IPS-18c (cell line): ENCODE measurements around the gene MRC2.

ENCODE experiments used
- H3K4me3 ChIP-seq: 2 replicates; pipeline ENCODE4 v1.7.0; 2013; ENCODE audit warnings: low read depth, mild to moderate bottlenecking, low read length, moderate library complexity; ENCODE audit not compliant: insufficient read depth
- H3K9me3 ChIP-seq: one replicate; pipeline ENCODE4 v1.6.1; 2013; ENCODE audit warnings: mild to moderate bottlenecking, low read length, moderate library complexity; ENCODE audit not compliant: control insufficient read depth, insufficient read depth

Gene MRC2

DNA sequence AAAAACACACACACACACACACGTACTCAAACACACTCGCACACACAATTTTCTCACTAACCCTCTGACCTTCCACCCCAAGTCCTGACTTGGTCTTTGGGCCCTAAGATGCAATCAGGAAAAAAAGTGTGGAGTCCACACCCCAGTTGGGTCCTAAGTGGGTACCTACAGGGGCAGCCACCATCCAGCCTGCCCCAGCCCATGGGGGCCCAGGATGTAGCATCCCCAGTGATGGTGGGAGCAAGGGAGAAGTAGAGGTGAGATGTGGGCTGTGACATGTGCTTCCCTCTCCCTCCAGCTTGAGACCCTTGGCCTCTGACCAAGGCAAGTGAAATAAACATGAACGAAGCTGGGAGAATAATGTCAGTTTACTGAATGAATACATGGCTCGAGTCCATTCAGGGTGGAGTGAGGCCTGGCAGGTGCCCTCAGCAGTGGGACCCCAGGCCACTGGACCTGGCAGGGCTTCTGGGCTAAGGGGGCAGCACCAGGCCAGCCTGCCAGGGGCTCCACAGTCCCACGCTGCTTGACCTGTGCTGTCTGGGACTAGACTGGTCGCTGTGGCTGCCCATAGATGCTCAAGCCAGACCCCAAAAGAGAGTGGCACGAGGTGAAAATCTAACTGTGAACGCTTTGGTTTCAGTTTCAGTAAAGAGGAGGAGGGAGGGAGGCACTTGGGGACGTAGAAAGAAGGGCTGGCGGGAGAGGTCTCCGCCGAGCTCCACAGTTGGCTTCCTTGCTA is 73.7 kb downstream of the MRC2 start:
- H3K4me3 ChIP-seq = no peak overlapping the region
- H3K9me3 ChIP-seq = no peaks in the 10 kb centered on the region

DNA sequence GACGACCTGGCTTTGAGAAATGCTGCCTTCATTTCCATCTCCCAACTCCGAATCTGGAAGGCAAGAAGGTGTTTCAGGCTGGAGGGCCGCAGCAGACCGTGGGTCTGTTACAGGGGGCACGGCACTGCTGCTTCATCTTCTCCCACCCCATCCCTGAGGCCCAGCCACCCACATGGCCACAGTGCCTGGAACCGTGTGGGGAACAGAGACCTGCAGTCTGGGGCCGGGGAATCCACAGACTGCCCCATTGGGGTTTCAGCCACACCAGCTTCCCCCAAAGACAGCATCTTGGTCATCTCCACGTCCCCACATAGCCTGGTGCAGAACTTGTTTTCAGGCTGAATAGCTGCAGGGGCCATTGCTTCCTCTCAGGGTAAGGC is 74.2 kb downstream of the MRC2 start:
- H3K4me3 ChIP-seq = no peak overlapping the region

DNA sequence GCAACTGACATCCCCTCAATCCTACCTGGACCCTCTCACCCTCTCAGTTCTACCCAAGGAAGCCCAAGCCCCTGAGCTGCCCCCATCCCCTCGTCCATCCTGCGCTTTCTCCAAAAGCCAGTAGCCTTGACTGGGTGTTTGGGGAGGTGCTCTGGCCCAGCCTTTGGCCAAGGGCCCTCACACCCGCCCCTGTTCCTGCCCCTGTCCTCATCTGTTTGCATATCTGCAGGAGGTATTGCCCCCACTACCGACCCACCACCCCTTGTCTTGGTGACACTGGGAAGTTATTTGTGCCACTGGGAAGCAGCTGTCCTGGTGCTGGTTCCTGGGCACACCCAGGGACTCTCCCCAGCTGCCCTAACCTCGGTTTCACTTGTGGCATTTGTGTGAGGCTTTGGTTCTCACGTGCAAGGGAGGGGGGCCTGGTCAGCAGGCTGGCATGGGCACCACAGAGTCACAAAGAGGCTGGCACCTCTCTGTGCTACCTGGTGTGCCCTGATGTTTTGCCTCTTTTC is 75.3 kb downstream of the MRC2 start:
- no peak overlapping the region for H3K4me3 ChIP-seq

More for the DNA sequence above, 74.2 kb downstream of the MRC2 start:
- no peaks in the 10 kb centered on the region for H3K9me3 ChIP-seq

DNA sequence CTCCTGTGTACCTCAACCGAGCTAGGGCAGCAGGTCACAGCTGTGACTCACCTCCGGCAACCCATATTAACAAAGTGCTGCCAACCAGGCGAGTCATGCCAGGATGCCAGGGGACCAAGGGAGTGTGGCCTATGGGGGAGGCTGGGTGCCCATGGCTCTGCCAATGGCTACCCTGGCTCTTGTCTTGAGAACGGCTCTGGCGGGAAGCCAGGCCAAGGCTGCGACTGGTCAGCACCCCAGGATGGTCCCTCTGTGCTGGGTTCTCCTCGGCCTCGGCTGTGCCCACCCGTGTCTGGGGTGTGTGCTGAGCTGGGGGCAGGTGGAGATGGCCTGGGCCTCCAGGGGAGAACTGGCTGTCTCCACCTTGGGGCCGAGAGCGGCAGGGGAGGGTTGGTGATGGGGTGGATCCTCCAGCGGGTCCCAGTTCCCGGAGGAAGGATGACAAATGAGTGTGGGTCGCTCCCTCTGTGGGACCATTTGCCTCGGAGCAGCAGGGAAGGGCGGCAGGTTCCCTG is 75.8 kb downstream of the MRC2 start:
- peak overlapping the region; percentile 31 for H3K4me3 ChIP-seq
- no peaks in the 10 kb centered on the region for H3K9me3 ChIP-seq

More for the DNA sequence above, 75.3 kb downstream of the MRC2 start:
- H3K9me3 ChIP-seq = no peaks in the 10 kb centered on the region

DNA sequence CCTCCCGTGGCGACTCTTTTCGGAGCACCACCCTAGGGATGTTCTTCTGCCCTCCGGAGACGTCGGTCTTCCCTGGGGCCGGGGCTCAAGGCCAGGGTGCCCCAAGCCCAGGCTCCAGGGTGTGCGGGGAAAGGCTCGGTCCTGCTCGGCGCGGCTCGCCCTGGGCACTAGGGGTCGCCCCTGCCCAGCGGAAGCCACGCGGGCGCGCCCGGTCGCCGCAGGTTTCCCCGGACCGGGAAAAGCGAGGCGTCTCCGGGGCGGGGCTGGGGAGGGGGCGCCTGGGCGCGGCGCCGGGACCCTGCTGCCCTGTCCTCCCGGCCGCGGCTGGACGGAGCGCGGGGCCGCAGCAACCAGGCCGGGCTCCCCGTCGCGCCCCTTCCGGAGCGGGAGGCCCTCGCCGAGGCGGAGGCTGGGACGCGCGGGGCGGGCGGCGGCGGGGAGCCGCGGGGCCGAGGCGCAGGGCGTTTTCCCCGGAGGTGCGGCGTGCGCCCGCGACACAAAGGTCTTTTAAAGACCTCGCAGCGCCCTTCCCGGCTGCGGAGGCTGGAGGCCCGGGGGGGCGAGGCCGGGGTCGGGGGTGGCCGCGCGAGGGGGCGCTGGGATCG is 76.4 kb downstream of the MRC2 start:
- Histone ChIP-seq H3K9me3 (peaks cover 4% of the 10 kb centered on the region), H3K4me3 (peak overlapping the region; percentile 50)

DNA sequence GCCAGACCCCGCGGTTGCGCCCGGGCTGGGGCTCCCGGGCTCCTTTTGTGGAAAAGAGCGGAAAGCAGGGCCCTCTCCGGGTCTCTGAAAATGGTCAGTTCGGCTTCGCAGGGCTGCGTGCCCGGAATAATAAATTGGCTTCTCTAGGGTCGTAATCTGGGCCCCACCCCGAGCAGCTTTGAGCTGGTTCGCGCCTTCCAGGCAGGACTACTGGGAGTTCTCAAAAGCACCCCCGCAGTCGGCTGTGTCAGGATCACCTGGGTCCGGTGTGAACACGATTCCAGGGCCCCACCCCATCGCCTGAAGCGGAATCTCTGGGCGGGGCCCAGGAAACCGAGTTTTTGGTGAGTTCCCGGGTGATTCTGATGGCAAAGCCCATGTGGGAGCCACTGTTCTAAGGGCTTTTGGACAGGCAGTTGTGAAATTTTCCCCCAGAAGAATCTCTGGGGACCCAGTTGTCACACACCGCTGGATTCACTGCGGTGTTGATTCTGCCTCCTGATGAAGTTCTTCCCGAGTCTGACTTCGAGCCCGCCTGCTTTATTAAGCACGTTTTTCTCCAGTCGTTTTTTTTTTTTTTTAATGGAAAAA is 77.0 kb downstream of the MRC2 start:
- Histone ChIP-seq H3K4me3 (peak overlapping the region; percentile 50), H3K9me3 (peaks cover 4% of the 10 kb centered on the region)

DNA sequence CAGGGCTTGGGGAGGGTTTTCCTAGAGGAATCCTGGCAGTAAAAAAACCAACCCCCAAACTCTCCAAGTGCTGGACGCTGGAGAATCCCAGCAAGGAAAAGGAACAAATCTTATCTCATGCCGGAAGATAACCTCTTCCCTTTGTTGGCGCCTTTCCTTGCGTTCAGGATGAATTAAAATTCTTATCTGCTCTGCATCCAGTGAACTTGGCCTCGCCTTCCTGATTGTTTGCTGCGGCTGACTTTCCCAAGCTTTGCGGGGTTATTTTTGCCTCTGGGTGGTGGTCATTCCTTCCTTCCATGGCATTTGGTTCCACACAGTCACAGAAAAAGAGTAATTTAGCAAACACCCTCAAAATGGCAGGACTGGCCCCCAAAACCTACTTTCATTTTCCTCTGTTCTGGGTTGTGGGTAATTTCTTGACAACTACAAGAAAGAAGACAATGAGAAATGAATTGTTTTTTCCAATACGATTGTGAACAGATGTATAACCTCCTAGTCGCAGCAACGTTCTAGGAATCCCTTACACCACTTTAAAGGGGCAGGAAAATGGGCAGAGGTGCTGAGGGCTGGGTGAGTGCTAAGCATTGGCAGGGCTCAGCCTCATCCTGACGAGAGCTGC is 77.8 kb downstream of the MRC2 start:
- Histone ChIP-seq H3K4me3 (peak overlapping the region; percentile 50), H3K9me3 (peaks cover 4% of the 10 kb centered on the region)

DNA sequence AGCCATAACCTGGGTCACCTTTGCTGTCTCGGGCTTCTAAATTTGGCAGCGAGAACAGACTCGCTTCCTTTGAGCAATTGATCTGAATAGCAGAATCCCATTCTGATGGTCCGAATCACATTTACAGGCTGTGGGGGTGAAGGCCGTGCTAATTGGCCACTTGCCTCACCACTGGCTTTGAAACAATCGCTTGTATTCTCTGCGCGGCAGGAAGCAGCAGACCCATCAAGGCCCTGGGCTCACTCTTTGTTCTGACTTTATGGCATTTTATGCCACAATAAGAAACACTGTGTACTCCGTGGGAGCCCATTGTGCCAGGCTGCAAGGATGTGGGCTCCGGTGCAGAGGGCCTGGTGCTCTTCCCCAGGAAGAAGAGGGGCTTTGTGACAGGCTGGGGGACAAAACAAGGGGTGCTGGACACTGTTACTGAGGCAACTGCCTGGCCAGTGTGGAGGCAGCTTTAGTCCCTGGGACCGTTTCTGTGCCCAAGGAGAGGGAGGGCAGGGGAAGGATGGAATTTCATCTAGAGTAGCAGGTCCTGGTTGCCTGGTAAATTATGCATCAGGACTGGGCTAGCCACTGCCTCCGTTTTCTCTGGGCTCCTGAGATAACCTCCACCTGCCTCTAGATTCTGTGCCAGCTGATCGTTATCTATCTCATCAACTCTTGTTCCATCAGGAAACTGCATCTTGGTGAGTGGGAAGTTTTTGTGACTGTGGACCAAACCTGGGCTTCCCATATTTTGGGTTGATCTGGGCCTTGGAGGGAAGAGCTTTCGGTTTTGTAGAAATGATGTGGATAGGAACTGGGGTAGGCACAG is 78.5 kb downstream of the MRC2 start:
- Histone ChIP-seq H3K9me3 (peaks cover 4% of the 10 kb centered on the region), H3K4me3 (peak overlapping the region; percentile 50; the same call in 1 of the 2 replicates)

DNA sequence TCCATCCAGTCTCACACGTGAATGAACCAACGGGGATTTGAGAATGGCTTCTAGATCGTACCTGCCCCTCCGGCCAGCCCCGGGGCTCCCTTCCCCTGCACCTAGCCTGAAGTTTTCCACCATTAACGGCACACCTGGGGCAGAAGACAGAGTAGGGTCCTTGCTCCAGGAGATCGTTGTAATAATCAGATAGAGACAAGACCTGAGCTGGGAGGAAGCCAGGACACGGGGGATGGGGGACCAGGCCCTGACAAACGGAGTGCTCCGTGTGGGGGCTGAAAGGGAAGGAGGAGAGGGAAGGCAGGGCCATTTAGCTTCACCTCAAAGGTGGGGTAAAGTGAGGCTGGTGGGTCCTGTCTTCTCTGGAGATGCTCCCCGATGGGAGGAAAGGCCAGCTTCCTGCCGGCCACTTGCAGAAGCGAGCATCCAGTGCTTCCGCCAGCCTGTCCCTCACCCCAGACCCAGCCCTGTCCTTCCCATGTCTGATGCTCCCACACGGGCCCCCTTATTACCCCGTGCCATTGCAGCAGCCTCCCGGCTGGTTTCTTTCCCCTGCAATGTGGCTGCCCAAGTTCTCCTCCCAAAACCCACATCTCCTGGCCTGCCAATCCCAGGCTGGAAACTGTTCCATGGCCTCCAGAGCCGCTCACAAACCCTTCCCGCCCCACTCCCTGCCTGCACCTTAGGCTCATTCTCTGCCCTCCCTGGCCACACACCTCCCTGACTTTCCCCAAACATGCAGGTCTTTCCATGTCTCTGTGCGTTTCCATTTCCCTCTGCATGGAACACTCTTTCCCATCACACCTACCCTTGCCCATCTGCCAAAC is 79.3 kb downstream of the MRC2 start:
- Histone ChIP-seq H3K4me3 (no peak overlapping the region; the same call in 1 of the 2 replicates), H3K9me3 (peaks cover 4% of the 10 kb centered on the region)

DNA sequence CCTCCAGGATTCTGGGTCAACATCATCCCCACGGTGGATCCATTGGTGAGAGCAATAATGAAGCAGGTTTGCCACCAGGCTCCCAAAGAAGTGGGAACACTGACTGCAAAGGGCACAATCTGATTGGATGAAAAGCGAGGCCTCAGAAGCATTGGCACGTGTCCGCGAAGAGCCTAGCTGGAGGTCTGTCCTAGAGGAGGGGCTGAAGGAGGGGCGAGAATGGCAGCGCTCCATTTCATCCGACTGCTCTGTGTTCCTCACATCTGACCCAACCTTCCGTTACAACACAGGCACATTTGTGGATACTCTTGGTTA is 79.9 kb downstream of the MRC2 start:
- no peak overlapping the region for H3K4me3 ChIP-seq
- peaks cover 4% of the 10 kb centered on the region for H3K9me3 ChIP-seq

DNA sequence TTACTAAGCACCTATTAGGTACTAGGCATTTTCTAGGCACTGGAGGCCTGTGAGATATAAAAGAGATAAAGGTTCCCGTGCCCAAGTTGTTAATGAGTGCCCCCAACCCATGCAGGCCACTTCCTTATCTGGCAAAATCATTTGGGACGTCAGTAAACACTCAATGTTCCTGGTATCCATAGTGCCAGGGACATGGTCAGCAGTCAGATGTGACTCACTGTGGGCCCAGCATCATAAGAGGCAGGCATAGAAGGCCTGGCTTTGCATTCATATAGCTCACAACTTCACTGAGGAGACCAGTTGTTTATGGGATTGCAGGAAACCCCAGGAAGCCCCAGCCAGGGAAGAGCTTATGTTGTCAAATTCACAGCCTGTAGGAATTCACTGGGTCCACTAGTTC is 81.1 kb downstream of the MRC2 start:
- Histone ChIP-seq H3K9me3 (peaks cover 4% of the 10 kb centered on the region), H3K4me3 (no peak overlapping the region)

DNA sequence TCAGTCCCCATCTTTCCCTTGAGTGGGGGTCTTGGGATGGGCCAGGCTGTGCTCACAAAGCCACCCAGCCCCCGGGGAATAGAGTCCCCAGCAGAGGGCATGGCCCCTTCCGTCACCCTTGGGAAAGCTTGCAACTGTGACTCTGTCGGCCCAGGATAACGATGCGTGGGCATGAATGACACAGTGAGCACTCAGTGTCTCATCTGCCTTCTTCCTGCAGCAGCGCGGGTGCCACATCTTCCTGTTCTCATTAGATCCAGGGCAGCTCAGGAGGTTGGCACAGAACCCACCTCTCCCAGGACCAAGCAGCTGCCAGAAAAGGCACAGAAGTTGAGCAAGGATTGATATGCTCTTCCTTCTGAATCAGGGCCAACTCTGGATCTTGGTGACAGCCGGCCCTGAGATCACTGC is 84.7 kb downstream of the MRC2 start:
- Histone ChIP-seq H3K9me3 (peaks cover 4% of the 10 kb centered on the region), H3K4me3 (no peak overlapping the region)

DNA sequence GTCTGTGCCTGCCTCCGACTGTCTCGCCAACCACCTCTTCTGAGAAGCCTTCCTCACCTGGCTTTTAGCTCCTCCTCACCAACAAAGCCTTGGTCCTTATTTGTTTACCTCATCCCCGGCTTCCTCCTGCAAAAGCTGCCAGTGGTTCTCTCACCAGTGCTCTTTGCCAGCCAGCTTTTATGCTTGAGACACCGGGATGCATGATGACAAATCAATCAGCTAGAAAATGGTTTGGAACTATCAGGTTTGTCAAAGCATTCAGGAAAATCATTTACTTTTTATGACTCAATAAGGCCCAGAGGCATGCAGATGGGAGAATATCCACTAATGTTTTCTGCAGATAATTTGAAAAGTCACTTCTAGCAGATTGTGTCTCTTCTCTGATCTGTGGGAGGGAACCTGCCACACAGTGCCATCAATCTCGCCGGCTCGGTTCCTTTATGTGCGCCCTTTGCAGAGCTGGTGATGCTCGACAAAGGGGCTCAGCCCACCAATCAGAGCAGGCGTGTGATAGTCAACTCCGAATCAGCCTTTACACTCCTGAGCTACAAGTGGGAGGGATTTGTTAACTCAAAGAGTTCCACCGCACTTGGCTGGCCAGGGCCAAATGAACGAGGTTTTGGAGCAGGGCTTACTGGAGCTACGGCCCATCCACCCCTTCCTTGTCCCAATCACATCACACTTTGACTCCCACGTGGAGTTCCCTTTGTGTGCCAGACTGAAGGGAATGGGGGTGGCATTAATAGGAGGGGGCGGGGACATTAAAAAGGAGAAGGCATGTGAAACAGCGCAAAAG is 85.8 kb downstream of the MRC2 start:
- Histone ChIP-seq H3K9me3 (peaks cover 4% of the 10 kb centered on the region), H3K4me3 (no peak overlapping the region)

DNA sequence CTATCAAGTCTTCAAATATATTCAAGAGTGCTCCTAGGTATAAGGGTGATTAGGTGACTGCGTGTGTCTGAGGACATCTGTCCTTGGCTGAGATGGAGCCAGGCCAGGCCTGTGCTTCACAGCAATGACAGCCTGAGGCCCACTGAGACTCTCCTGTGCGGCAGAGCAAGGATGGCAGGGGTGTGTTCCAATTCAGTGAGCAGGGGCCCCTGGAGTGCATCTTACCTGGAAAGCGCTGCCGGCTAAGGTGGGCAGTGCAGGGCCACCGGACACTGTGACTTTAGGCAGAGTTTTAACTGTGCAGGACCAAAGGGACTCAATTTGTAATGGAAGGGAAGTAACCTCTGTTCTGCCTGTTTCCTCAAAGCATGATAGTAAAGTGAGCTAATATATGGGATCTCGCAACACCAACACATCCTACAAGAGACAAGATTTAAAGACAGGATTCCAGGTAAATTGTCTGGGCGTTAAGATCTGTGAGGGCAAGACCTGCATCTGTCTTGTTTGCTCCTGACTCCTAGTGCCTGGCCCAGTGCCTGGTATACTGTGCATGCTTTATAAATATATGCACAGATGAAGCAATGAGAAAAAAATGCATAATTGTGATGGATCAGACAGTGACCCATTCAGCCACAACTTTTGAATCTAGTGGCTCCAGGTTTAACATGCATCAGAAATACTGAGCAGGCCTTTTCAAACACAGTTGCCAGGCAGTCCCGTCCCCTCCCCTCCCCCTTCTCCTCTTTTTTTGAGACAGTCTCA is 86.7 kb downstream of the MRC2 start:
- Histone ChIP-seq H3K9me3 (no peaks in the 10 kb centered on the region), H3K4me3 (no peak overlapping the region)

DNA sequence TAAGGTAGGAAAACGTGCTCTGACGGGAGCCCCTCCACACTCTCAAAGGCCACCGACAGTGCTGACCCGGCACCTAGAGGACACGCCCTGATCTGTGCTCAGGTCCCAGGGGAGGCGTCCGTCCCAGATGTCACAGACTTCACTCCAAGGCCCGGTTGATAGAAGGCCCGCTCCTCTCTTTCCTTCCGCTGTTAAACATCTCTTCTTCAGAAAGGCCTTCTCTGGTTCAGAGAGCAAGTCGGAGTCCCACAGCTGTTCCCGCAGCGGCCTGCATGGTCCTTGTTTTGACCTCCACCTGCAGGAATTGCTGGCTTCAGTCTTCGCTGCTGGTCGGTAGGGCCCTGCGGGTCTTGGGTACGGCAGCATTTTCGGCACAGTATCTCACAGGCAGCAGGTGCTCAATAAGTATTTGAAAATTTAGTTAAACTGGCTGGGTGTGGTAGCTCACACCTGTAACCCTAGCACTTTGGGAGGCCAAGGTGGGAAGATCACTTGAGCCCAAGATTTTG is 88.5 kb downstream of the MRC2 start:
- no peak overlapping the region for H3K4me3 ChIP-seq

More for the DNA sequence above, 88.5 kb downstream of the MRC2 start:
- no peaks in the 10 kb centered on the region for H3K9me3 ChIP-seq
